K562 (cell line): ENCODE results near the gene ANXA1. TPM values are rescaled to one million over a fixed set of nuclear protein-coding genes. Genes with fewer than 3 reads are reported as not detected.

Source experiments
- ARNT ChIP-seq, 2 experiments: fragments of 450-650 bp; IDR thresholded peaks; 2 replicates each; pipeline ENCODE4 v1.6.1; 2016; ENCODE audit warnings: mild to moderate bottlenecking in 1 of 2
- ATF4 ChIP-seq: fragments of 450-650 bp; formaldehyde crosslinking; IDR thresholded peaks from 2 replicates; pipeline ENCODE4 v1.4.0; 2022; ENCODE audit warnings: mild to moderate bottlenecking, moderate library complexity
- CHD4 ChIP-seq: fragments of 200-600 bp; sonication (generic); IDR thresholded peaks from 3 replicates; pipeline ENCODE4 v1.6.1; 2012; ENCODE audit warnings: low read depth, mild to moderate bottlenecking, mixed read lengths, low read length, inconsistent platforms; ENCODE audit not compliant: insufficient read depth, insufficient replicate concordance, poor library complexity, severe bottlenecking
- CTCFL ChIP-seq: IDR thresholded peaks from 2 replicates; pipeline ENCODE4 v1.6.1; 2011; ENCODE audit warnings: borderline replicate concordance, low read depth, mild to moderate bottlenecking, moderate library complexity, low read length; ENCODE audit not compliant: insufficient read depth, poor library complexity, severe bottlenecking
- E2F5 ChIP-seq: sonication (generic); formaldehyde crosslinking; IDR thresholded peaks from 2 replicates; pipeline ENCODE4 v1.8.0; 2022; ENCODE audit warnings: mild to moderate bottlenecking, missing genetic modification reagents
- EGR1 ChIP-seq: fragments of 450-650 bp; conservative IDR thresholded peaks from 2 replicates; pipeline ENCODE4 v1.6.1; 2017; ENCODE audit warnings: mild to moderate bottlenecking
- JUN ChIP-seq, 2 experiments: sonication (generic) in 1 of 2; formaldehyde crosslinking in 1 of 2; IDR thresholded peaks; 2 replicates each; pipeline versions ENCODE4 v1.6.1 to v1.8.0; 2012 to 2022; ENCODE audit warnings: borderline replicate concordance in 2 of 2, mild to moderate bottlenecking in 2 of 2, improper control_type of control experiment in 1 of 2, low read depth in 1 of 2, low read length in 1 of 2, missing genetic modification reagents in 1 of 2
- JUND ChIP-seq, 2 experiments: IDR thresholded peaks; 2 replicates in 1 of 2; 3 replicates in 1 of 2; pipeline ENCODE4 v1.6.1; 2011; ENCODE audit warnings: borderline replicate concordance in 2 of 2, low read depth in 2 of 2, low read length in 2 of 2, improper control_type of control experiment in 1 of 2, missing biosample characterization in 1 of 2, missing genetic modification characterization in 1 of 2, missing genetic modification reagents in 1 of 2
- KLF1 ChIP-seq: fragments of 450-650 bp; IDR thresholded peaks from 2 replicates; pipeline ENCODE4 v1.6.1; 2016; ENCODE audit warnings: missing genetic modification characterization, missing compliant biosample characterization
- MLLT1 ChIP-seq, 2 experiments: fragments of 450-650 bp; IDR thresholded peaks; 2 replicates each; pipeline ENCODE4 v1.6.1; 2016
- NRF1 ChIP-seq, 2 experiments: fragments of 450-650 bp; IDR thresholded peaks in 1 of 2; conservative IDR thresholded peaks in 1 of 2; 2 replicates each; pipeline ENCODE4 v1.6.1; 2014; ENCODE audit warnings: mild to moderate bottlenecking in 2 of 2
- POU5F1 ChIP-seq: fragments of 150-350 bp; IDR thresholded peaks from 2 replicates; pipeline ENCODE4 v1.6.1; 2014; ENCODE audit warnings: borderline replicate concordance, low read length, low read depth, mild to moderate bottlenecking; ENCODE audit not compliant: partially characterized antibody
- RBFOX2 ChIP-seq: fragments of 200-400 bp; formaldehyde crosslinking; IDR thresholded peaks from 2 replicates; pipeline ENCODE4 v1.6.1; 2017; ENCODE audit warnings: low read depth, mild to moderate bottlenecking, low read length, moderate library complexity
- STAT5A ChIP-seq: IDR thresholded peaks from 2 replicates; pipeline ENCODE4 v1.6.1; 2012; ENCODE audit warnings: low read length, inconsistent platforms, borderline replicate concordance
- TBP ChIP-seq: optimal IDR thresholded peaks from 2 replicates; pipeline ENCODE3; 2011; ENCODE audit warnings: low read depth, low read length, improper control_type of control experiment
- XRCC3 ChIP-seq: fragments of 450-650 bp; IDR thresholded peaks from 2 replicates; pipeline ENCODE4 v1.6.1; 2017; ENCODE audit warnings: mild to moderate bottlenecking, moderate library complexity
- ZNF512 ChIP-seq: IDR thresholded peaks from 2 replicates; pipeline ENCODE4 v1.6.1; 2016; ENCODE audit warnings: missing genetic modification characterization, missing compliant biosample characterization
- ZNF57 ChIP-seq: fragments of 450-650 bp; formaldehyde crosslinking; IDR thresholded peaks from 2 replicates; pipeline ENCODE4 v1.4.0; 2020; ENCODE audit warnings: mild to moderate bottlenecking, moderate library complexity
- polyA plus RNA-seq, 8 experiments: library from polyadenylated mRNA; depleted of rRNA in 4 of 8; stranded (reverse) in 5 of 8; unstranded in 3 of 8; fragments of >200 nt; fragmentation: Nextera tagmentation in 2 of 8; fragmentation: Illumina TruSeq in 1 of 8; extraction: Ambion mirVana in 2 of 8; extraction: Trizol in 1 of 8; gene quantifications; 2 replicates each; pipeline versions ENCODE4 v1.2.1 to v1.2.3, GENCODE V29; 2011 to 2014; ENCODE audit warnings: inconsistent platforms in 1 of 8, missing spikeins in 1 of 8
- total RNA-seq, 7 experiments: library from RNA; depleted of rRNA in 6 of 7; stranded (reverse); fragments of >200 nt in 6 of 7; fragmentation: Illumina TruSeq in 2 of 7; extraction: Trizol in 2 of 7; gene quantifications; 2 replicates each; pipeline versions ENCODE4 v1.2.1 to v1.2.3, GENCODE V29; 2011 to 2021; ENCODE audit warnings: low replicate concordance in 1 of 7

ANXA1 gene
- total and polyA plus RNA-seq, 9 of the 15 experiments (the other 6 are each of a cell fraction or from before 2014, with no cell fraction given) = 406 to 1,298 (median 620) TPM

- TF ChIP-seq JUN (IDR thresholded peaks at IDR 0.05; ENCODE audit: borderline replicate concordance, low read depth, low read length) (peak; percentile 63; the same call in 1 of the 2 replicates), JUN (CRISPR knock-in tag; IDR thresholded peaks at IDR 0.05; ENCODE audit: borderline replicate concordance) (no peak), STAT5A (no peak), ZNF57 (CRISPR knock-in tag) (no peak), ARNT (IDR thresholded peaks at IDR 0.05) (0 out of 4 replicates have a peak, but pooled peaks of 1 of the 2 experiments have one; percentile 17), ATF4 (CRISPR knock-in tag) (no peak), NRF1 (conservative IDR thresholded peaks at IDR 0.05 in 1 of 2, IDR thresholded peaks at IDR 0.05 in 1 of 2) (no peak), RBFOX2 (peak; percentile 49; the same call in 1 of the 2 replicates), EGR1 (no peak), CHD4 (no peak), KLF1 (tag) (no peak), CTCFL (no peak), MLLT1 (IDR thresholded peaks at IDR 0.05) (0 out of 4 replicates have a peak, but pooled peaks of 1 of the 2 experiments have one; percentile 57), POU5F1 (no peak), ZNF512 (tag) (no peak), E2F5 (no peak), XRCC3 (no peak), JUND (IDR thresholded peaks at IDR 0.05; ENCODE audit: borderline replicate concordance, low read depth, low read length) (peak; percentile 72), JUND (tag; IDR thresholded peaks at IDR 0.05; ENCODE audit: borderline replicate concordance, low read depth, low read length) (no peak; the same call in 2 of the 3 replicates), TBP (peak; percentile 45)
Measured at GRCh38 chr9:73132034-73132776, 19.5 kb upstream of the ANXA1 start (continued).
